Ovary (tissue), 9 donors: ENCODE results near the gene GATB. TPM values are rescaled to one million over a fixed set of nuclear protein-coding genes. Genes with fewer than 3 reads are reported as not detected.

Experiments
- DNase-seq, 5 donors: peaks; one replicate each; pipeline ENCODE4 v3.0.0-alpha.2; 2019 to 2020
- H3K27ac ChIP-seq, 2 donors: fragments of 200-600 bp; one replicate each; pipeline versions ENCODE4 v1.5.1 to v1.8.0; 2019 to 2022
- H3K27me3 ChIP-seq: fragments of 200-600 bp; one replicate; pipeline ENCODE4 v1.8.0; 2022
- H3K36me3 ChIP-seq: fragments of 200-600 bp; sonication (generic); one replicate; pipeline ENCODE4 v1.5.1; 2019
- H3K4me1 ChIP-seq: one replicate; pipeline ENCODE4 v1.8.1; 2013; ENCODE audit warnings: mild to moderate bottlenecking, moderate library complexity; ENCODE audit not compliant: insufficient read depth
- H3K4me3 ChIP-seq: fragments of 200-600 bp; sonication (generic); one replicate; pipeline ENCODE4 v1.5.1; 2017
- H3K9me3 ChIP-seq, 2 donors: fragments of 200-600 bp in 1 of 2; sonication (generic) in 1 of 2; one replicate each; pipeline versions ENCODE4 v1.5.1 to v1.8.1; 2013 to 2019; ENCODE audit warnings: mild to moderate bottlenecking in 1 of 2, moderate library complexity in 1 of 2
- CTCF ChIP-seq, 3 donors: fragments of 450-650 bp in 2 of 3; fragments of 200-600 bp in 1 of 3; IDR thresholded peaks; one replicate each; pipeline versions ENCODE4 v1.5.1 to v1.8.0; 2016 to 2022; ENCODE audit warnings: antibody characterized with exemption in 3 of 3, mild to moderate bottlenecking in 1 of 3
- EP300 ChIP-seq: sonication (generic); formaldehyde crosslinking; IDR thresholded peaks from one replicate; pipeline ENCODE4 v1.6.1; 2017; ENCODE audit warnings: antibody characterized with exemption
- POLR2A ChIP-seq: fragments of 450-650 bp; IDR thresholded peaks from one replicate; pipeline ENCODE4 v1.6.1; 2017; ENCODE audit warnings: antibody characterized with exemption, mild to moderate bottlenecking, moderate library complexity
- WGBS, 3 donors: extraction: QIAGEN DNeasy Blood & Tissue Kit in 1 of 3; methylation state at CpG; one replicate each; pipeline versions ENCODE4 v1.1.5 to v1.1.7; 2013 to 2017; 5-methylcytosine and 5-hydroxymethylcytosine counted together
- intact Hi-C, 4 donors: fragments of 100-400 bp; cut with DNase I; formaldehyde crosslinking; loops; one replicate each; pipeline versions ENCODE4 v1.11.0 to v1.15.1; 2022 to 2023
- polyA plus RNA-seq, 2 donors: library from polyadenylated mRNA; stranded (reverse); fragments of 200-250 nt in 1 of 2; fragments of 350-450 nt in 1 of 2; fragmentation: Illumina TruSeq in 1 of 2; extraction: RNeasy Lipid Tissue Mini Kit (QIAGEN cat#74804) in 1 of 2; gene quantifications; one replicate each; pipeline ENCODE4 v1.2.3, GENCODE V29; 2013 to 2014
- total RNA-seq, 7 donors: library from RNA; depleted of rRNA in 2 of 7; stranded (reverse); fragments of >200 nt in 2 of 7; fragmentation: NEBNext Ultra II Directional in 3 of 7; extraction: Animal tissue kit (Norgen Biotek cat#: 25700) in 3 of 7; gene quantifications; one replicate each; pipeline versions ENCODE4 v1.1.0 to v1.2.4, GENCODE V29; 2016 to 2023
- donor health status: DM: no; HTN: no; CAD: no; lungs with moderate emphysema.
- donor health status: DM: no; HTN: no; CAD: no.
- donor health status: Bipolar disorder and iron deficiency.
- donor health status: DM: yes; HTN: yes; CAD: no.
- donor health status: DM: no; HTN: no; CAD: no.
- donor health status: DM: yes; HTN: yes; CAD: no.

GATB gene
- total and polyA plus RNA-seq, 9 donors, result 10.0 to 21.3 (median 13.0) TPM

- Histone ChIP-seq H3K4me3 (no peak overlapping the region), H3K36me3 (no peaks in the 10 kb centered on the region), H3K27me3 (no peaks in the 10 kb centered on the region), H3K9me3 (no peaks in the 10 kb centered on the region), H3K4me1 (no peaks in the 10 kb centered on the region), H3K27ac (no peak overlapping the region)
- TF ChIP-seq EP300 (no peak), CTCF (IDR thresholded peaks at IDR 0.05) (no peak), POLR2A (no peak)
- DNase-seq, result no peak
- 76 to 81% (median 80%) methylated on average over 8 of the region's 8 CpGs for WGBS, 3 donors
- intact Hi-C loops, result no loop called here
Observed at GRCh38 chr4:151656058-151656457, 104.7 kb downstream of the GATB start.

- intact Hi-C loops, result no loop called here
- Histone ChIP-seq H3K27ac (no peak overlapping the region), H3K4me1 (no peaks in the 10 kb centered on the region), H3K9me3 (no peaks in the 10 kb centered on the region), H3K27me3 (no peaks in the 10 kb centered on the region), H3K4me3 (no peak overlapping the region), H3K36me3 (no peaks in the 10 kb centered on the region)
- no peak for TF ChIP-seq POLR2A
- TF ChIP-seq EP300, result no peak
- no peak for TF ChIP-seq CTCF (IDR thresholded peaks at IDR 0.05)
- WGBS, 3 donors, result 66 to 76% (median 74%) methylated on average over 7 of the region's 7 CpGs
- no peak for DNase-seq
Observed at GRCh38 chr4:151653548-151653918, 107.3 kb downstream of the GATB start.

- Histone ChIP-seq H3K27ac (no peak overlapping the region), H3K4me1 (no peaks in the 10 kb centered on the region), H3K36me3 (no peaks in the 10 kb centered on the region), H3K9me3 (no peaks in the 10 kb centered on the region), H3K27me3 (no peaks in the 10 kb centered on the region), H3K4me3 (no peak overlapping the region)
- DNase-seq, result no peak
- intact Hi-C loops, result no loop called here
- WGBS, 3 donors, result 77 to 82% (median 80%) methylated on average over 3 of the region's 3 CpGs
- TF ChIP-seq CTCF (IDR thresholded peaks at IDR 0.05) (no peak), POLR2A (no peak), EP300 (no peak)
Observed at GRCh38 chr4:151652841-151653547, 107.8 kb downstream of the GATB start.

GRCh38 chr4:151651496-151651895 is 109.3 kb downstream of the GATB start:
- 85 to 95% (median 91%) methylated on average over 1 of the region's 1 CpG for WGBS, 3 donors
- no peaks in the 10 kb centered on the region for H3K4me1 ChIP-seq
- H3K27ac ChIP-seq, result no peak overlapping the region
- H3K36me3 ChIP-seq, result no peaks in the 10 kb centered on the region
- no peaks in the 10 kb centered on the region for H3K27me3 ChIP-seq
- H3K4me3 ChIP-seq, result no peak overlapping the region
- no peak for TF ChIP-seq POLR2A
- no peak for TF ChIP-seq EP300
- no peak for TF ChIP-seq CTCF (IDR thresholded peaks at IDR 0.05)
- no peak for DNase-seq
- H3K9me3 ChIP-seq, result no peaks in the 10 kb centered on the region
- intact Hi-C loops, result no loop called here
